K562 (cell line): ENCODE measurements around the gene GANAB. TPM values are rescaled to one million over a fixed set of nuclear protein-coding genes. Genes with fewer than 3 reads are reported as not detected.

ENCODE experiments used
- BRD9 ChIP-seq: fragments of 450-650 bp; IDR thresholded peaks from 2 replicates; pipeline ENCODE4 v1.6.1; 2018; ENCODE audit warnings: low read depth; ENCODE audit not compliant: partially characterized antibody
- CBX8 ChIP-seq: fragments of 200-600 bp; sonication (generic); IDR thresholded peaks from 2 replicates; pipeline ENCODE4 v1.6.1; 2012; ENCODE audit warnings: borderline replicate concordance, mixed run types, low read depth, mild to moderate bottlenecking, moderate library complexity, mixed read lengths, low read length, control low read depth, inconsistent platforms; ENCODE audit not compliant: poor library complexity, severe bottlenecking; ENCODE audit errors: extremely low read depth
- EGR1 ChIP-seq: fragments of 450-650 bp; conservative IDR thresholded peaks from 2 replicates; pipeline ENCODE4 v1.6.1; 2017; ENCODE audit warnings: mild to moderate bottlenecking
- POLR2A ChIP-seq: fragments of 450-650 bp; conservative IDR thresholded peaks from 2 replicates; pipeline ENCODE4 v1.6.1; 2016
- POLR2G ChIP-seq: fragments of 200-400 bp; formaldehyde crosslinking; IDR thresholded peaks from 2 replicates; pipeline ENCODE4 v1.6.1; 2017; ENCODE audit warnings: low read depth, mild to moderate bottlenecking, antibody characterized with exemption, low read length, moderate library complexity
- POLR3G ChIP-seq: IDR thresholded peaks from 2 replicates; pipeline ENCODE4 v1.6.1; 2011; ENCODE audit not compliant: insufficient read length, insufficient replicate concordance; ENCODE audit errors: extremely low read depth
- POU5F1 ChIP-seq: fragments of 150-350 bp; IDR thresholded peaks from 2 replicates; pipeline ENCODE4 v1.6.1; 2014; ENCODE audit warnings: borderline replicate concordance, low read length, low read depth, mild to moderate bottlenecking; ENCODE audit not compliant: partially characterized antibody
- TFAM ChIP-seq: fragments of 250-450 bp; sonication (Bioruptor Pico); conservative IDR thresholded peaks from 2 replicates; pipeline ENCODE4 v1.5.0; 2021; ENCODE audit warnings: mild to moderate bottlenecking, moderate library complexity
- TOE1 ChIP-seq, 2 experiments: fragments of 450-650 bp in 1 of 2; sonication (generic) in 1 of 2; formaldehyde crosslinking in 1 of 2; IDR thresholded peaks; 2 replicates each; pipeline versions ENCODE4 v1.7.1 to v1.8.0; 2016 to 2022; ENCODE audit warnings: borderline replicate concordance in 2 of 2, mild to moderate bottlenecking in 2 of 2, antibody characterized with exemption in 1 of 2, inconsistent platforms in 1 of 2, low read depth in 1 of 2, missing genetic modification reagents in 1 of 2, moderate library complexity in 1 of 2
- ZBTB7A ChIP-seq: IDR thresholded peaks from 2 replicates; pipeline ENCODE4 v1.6.1; 2011; ENCODE audit warnings: low read depth, mild to moderate bottlenecking, low read length, moderate library complexity, borderline replicate concordance; ENCODE audit not compliant: control insufficient read depth
- ZNF184 ChIP-seq: sonication (generic); formaldehyde crosslinking; IDR thresholded peaks from 2 replicates; pipeline ENCODE4 v1.5.0; 2020; ENCODE audit warnings: missing genetic modification reagents
- ZNF316 ChIP-seq: fragments of 450-650 bp; IDR thresholded peaks from 2 replicates; pipeline ENCODE4 v1.6.1; 2016
- ZNF407 ChIP-seq: fragments of 450-650 bp; IDR thresholded peaks from 2 replicates; pipeline ENCODE4 v1.6.1; 2016; ENCODE audit warnings: low read depth
- polyA plus RNA-seq, 8 experiments: library from polyadenylated mRNA; depleted of rRNA in 4 of 8; stranded (reverse) in 5 of 8; unstranded in 3 of 8; fragments of >200 nt; fragmentation: Nextera tagmentation in 2 of 8; fragmentation: Illumina TruSeq in 1 of 8; extraction: Ambion mirVana in 2 of 8; extraction: Trizol in 1 of 8; gene quantifications; 2 replicates each; pipeline versions ENCODE4 v1.2.1 to v1.2.3, GENCODE V29; 2011 to 2014; ENCODE audit warnings: inconsistent platforms in 1 of 8, missing spikeins in 1 of 8
- total RNA-seq, 7 experiments: library from RNA; depleted of rRNA in 6 of 7; stranded (reverse); fragments of >200 nt in 6 of 7; fragmentation: Illumina TruSeq in 2 of 7; extraction: Trizol in 2 of 7; gene quantifications; 2 replicates each; pipeline versions ENCODE4 v1.2.1 to v1.2.3, GENCODE V29; 2011 to 2021; ENCODE audit warnings: low replicate concordance in 1 of 7
- TF ChIP-seq, protein P1 (sequence below): fragments of 450-650 bp; IDR thresholded peaks from 2 replicates; pipeline ENCODE4 v1.6.1; 2017; ENCODE audit warnings: antibody characterized with exemption, mild to moderate bottlenecking

Gene GANAB
- total and polyA plus RNA-seq, 9 of the 15 experiments (the other 6 are each of a cell fraction or from before 2014, with no cell fraction given), result 6.5 to 284 (median 161) TPM

DNA sequence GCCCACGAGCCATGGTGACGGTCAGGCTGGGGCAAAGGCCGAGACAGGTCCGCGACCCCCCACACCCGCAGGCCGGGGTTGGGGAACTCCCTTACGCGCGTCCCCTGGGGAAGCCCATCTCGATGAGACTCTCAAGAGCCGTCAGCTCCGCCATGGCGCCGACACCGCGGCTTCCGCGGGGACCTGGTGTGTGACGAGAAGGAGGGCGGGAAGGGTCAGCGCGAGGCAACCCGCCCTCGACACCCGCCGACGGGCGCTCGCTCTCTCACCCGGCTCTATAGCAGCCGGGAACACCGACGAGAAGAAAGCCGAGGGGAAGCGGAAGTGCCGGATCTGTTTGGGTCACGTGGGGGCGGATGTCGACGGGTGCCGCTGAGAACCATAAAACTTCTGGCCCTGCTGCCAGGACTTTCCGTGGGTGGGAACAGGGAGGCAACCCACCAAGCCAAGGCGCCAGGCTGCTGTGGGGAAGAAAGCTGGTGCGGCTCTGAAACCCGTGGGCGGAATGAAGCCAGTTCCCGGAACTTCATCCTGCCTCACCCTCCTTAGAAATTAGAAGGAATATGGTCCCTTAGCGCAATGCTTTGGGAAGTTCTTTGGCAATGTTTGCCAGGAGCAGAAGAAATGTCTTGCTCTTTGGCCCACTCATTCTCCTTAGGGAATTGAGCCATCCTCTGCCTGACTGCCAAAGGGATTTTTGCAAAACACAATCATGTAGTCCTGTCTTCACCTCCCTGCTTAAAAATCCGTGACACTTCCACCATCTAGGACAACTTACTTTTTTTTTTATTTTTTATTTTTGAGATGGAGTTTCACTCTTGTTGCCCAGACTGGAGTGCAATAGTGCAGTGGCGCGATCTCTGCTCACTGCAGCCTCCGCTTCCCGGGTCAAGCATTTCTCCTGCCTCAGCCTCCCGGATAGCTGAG, 32.6 kb upstream of the GANAB start, which contains the start of gene UBXN1 (continued):
- TF ChIP-seq, protein P1, sequence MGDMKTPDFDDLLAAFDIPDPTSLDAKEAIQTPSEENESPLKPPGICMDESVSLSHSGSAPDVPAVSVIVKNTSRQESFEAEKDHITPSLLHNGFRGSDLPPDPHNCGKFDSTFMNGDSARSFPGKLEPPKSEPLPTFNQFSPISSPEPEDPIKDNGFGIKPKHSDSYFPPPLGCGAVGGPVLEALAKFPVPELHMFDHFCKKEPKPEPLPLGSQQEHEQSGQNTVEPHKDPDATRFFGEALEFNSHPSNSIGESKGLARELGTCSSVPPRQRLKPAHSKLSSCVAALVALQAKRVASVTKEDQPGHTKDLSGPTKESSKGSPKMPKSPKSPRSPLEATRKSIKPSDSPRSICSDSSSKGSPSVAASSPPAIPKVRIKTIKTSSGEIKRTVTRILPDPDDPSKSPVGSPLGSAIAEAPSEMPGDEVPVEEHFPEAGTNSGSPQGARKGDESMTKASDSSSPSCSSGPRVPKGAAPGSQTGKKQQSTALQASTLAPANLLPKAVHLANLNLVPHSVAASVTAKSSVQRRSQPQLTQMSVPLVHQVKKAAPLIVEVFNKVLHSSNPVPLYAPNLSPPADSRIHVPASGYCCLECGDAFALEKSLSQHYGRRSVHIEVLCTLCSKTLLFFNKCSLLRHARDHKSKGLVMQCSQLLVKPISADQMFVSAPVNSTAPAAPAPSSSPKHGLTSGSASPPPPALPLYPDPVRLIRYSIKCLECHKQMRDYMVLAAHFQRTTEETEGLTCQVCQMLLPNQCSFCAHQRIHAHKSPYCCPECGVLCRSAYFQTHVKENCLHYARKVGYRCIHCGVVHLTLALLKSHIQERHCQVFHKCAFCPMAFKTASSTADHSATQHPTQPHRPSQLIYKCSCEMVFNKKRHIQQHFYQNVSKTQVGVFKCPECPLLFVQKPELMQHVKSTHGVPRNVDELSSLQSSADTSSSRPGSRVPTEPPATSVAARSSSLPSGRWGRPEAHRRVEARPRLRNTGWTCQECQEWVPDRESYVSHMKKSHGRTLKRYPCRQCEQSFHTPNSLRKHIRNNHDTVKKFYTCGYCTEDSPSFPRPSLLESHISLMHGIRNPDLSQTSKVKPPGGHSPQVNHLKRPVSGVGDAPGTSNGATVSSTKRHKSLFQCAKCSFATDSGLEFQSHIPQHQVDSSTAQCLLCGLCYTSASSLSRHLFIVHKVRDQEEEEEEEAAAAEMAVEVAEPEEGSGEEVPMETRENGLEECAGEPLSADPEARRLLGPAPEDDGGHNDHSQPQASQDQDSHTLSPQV, result peak; percentile 73; the same call in 1 of the 2 replicates
- TF ChIP-seq BRD9 (no peak), ZNF407 (peak; percentile 98), TFAM (CRISPR knock-in tag) (no peak), POU5F1 (peak; percentile 91), POLR2A (peak; percentile 88), ZNF184 (CRISPR knock-in tag) (peak; percentile 73; the same call in 1 of the 2 replicates), POLR2G (peak; percentile 94), ZBTB7A (peak; percentile 29; the same call in 1 of the 2 replicates), ZNF316 (no peak), POLR3G (no peak), CBX8 (no peak), EGR1 (peak; percentile 96), TOE1 (IDR thresholded peaks at IDR 0.05; ENCODE audit: borderline replicate concordance) (peak; percentile 97), TOE1 (CRISPR knock-in tag; IDR thresholded peaks at IDR 0.05; ENCODE audit: borderline replicate concordance, low read depth) (no peak)
